Measurements from ENCODE around the gene PLEKHA6.

PLEKHA6 gene

GRCh38 chr1:204178487-204179281 lies 181.0 kb downstream of the PLEKHA6 start:
- Histone ChIP-seq H3K36me3 (ENCODE audit: insufficient read depth, low read length) (no peaks in the 10 kb centered on the region), H3K4me3 (ENCODE audit: low read length) (no peak overlapping the region), H3K4me1 (ENCODE audit: insufficient read depth, low read length) (no peaks in the 10 kb centered on the region), H3K9me3 (ENCODE audit: low read length) (no peaks in the 10 kb centered on the region), H2AFZ (ENCODE audit: low read depth, low read length) (no peak overlapping the region), H3K27me3 (ENCODE audit: insufficient read depth, low read length) (peaks cover 15% of the 10 kb centered on the region)

DNA sequence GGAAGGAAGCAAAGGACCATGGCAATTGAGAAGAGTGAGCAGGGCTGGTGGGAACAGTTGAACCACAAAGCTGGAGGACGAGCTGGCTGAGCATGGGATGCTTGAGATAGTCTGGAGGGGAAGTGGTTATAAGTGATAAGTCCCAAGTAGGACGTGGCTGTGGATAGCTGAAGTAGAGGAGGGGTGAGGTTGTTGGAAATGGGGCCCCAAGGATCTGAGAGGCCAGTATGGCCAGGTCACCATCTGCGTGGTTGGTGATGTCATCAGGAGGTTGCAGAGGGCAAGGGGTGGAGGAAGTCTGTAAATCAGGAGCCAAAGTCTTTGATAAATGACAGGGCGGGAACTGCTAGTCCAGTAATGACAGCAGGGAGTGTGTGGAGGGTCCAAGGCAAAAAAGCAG lies 182.6 kb downstream of the PLEKHA6 start:
- Histone ChIP-seq H3K27me3 (ENCODE audit: insufficient read depth, low read length) (peaks cover 15% of the 10 kb centered on the region), H3K36me3 (ENCODE audit: insufficient read depth, low read length) (no peaks in the 10 kb centered on the region), H3K9me3 (ENCODE audit: low read length) (peaks cover 3% of the 10 kb centered on the region), H2AFZ (ENCODE audit: low read depth, low read length) (no peak overlapping the region), H3K4me3 (ENCODE audit: low read length) (no peak overlapping the region), H3K4me1 (ENCODE audit: insufficient read depth, low read length) (no peaks in the 10 kb centered on the region)

GRCh38 chr1:204176049-204176448 lies 183.7 kb downstream of the PLEKHA6 start:
- Histone ChIP-seq H3K4me3 (ENCODE audit: low read length) (no peak overlapping the region), H2AFZ (ENCODE audit: low read depth, low read length) (no peak overlapping the region), H3K9me3 (ENCODE audit: low read length) (peaks cover 3% of the 10 kb centered on the region), H3K36me3 (ENCODE audit: insufficient read depth, low read length) (no peaks in the 10 kb centered on the region), H3K27me3 (ENCODE audit: insufficient read depth, low read length) (peaks cover 15% of the 10 kb centered on the region), H3K4me1 (ENCODE audit: insufficient read depth, low read length) (no peaks in the 10 kb centered on the region)

GRCh38 chr1:204174958-204175357 lies 184.8 kb downstream of the PLEKHA6 start:
- Histone ChIP-seq H3K4me1 (ENCODE audit: insufficient read depth, low read length) (no peaks in the 10 kb centered on the region), H3K27me3 (ENCODE audit: insufficient read depth, low read length) (peaks cover 6% of the 10 kb centered on the region), H3K4me3 (ENCODE audit: low read length) (no peak overlapping the region), H3K9me3 (ENCODE audit: low read length) (peaks cover 3% of the 10 kb centered on the region), H2AFZ (ENCODE audit: low read depth, low read length) (no peak overlapping the region), H3K36me3 (ENCODE audit: insufficient read depth, low read length) (no peaks in the 10 kb centered on the region)

DNA sequence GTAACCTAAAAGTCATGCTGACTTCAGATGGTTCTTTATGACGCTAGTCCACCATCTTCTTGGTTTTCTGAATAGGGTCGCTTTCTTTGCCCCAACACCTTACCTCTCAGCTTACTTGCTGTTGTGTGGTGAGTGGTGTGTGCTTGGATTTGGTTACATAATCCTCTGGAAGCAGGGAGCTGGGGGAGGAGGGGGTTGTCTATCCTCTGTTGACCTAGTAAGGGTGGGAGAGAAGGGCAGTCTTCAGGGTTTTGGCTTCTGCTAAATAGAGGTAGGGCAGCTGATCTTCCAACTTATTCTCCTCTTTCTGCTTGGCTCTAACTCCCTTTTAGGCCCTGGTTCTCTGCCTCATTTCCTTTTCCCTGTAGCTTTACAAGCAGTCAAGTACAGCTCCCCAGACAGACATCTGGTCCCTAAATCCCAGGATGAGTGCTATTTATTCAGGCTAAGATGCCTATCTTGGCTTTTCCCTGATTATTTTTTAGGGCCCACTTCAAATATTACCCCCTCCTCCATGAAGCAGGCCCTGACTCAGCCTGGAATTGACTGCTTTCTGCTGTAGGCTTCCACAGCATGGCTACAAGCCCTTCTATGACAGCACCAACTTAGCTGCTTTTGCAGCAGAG lies 187.2 kb downstream of the PLEKHA6 start:
- Histone ChIP-seq H3K4me1 (ENCODE audit: insufficient read depth, low read length) (no peaks in the 10 kb centered on the region), H3K4me3 (ENCODE audit: low read length) (no peak overlapping the region), H2AFZ (ENCODE audit: low read depth, low read length) (no peak overlapping the region), H3K9me3 (ENCODE audit: low read length) (peaks cover 3% of the 10 kb centered on the region), H3K36me3 (ENCODE audit: insufficient read depth, low read length) (no peaks in the 10 kb centered on the region), H3K27me3 (ENCODE audit: insufficient read depth, low read length) (peaks cover 5% of the 10 kb centered on the region)

- peaks cover 3% of the 10 kb centered on the region for H3K27me3 ChIP-seq (ENCODE audit: insufficient read depth, low read length)
- no peaks in the 10 kb centered on the region for H3K36me3 ChIP-seq (ENCODE audit: insufficient read depth, low read length)
- no peak overlapping the region for H3K4me3 ChIP-seq (ENCODE audit: low read length)
- no peak overlapping the region for H2AFZ ChIP-seq (ENCODE audit: low read depth, low read length)
- H3K4me1 ChIP-seq (ENCODE audit: insufficient read depth, low read length), result no peaks in the 10 kb centered on the region
- H3K9me3 ChIP-seq (ENCODE audit: low read length), result peaks cover 3% of the 10 kb centered on the region
These were observed 188.0 kb downstream of the PLEKHA6 start for GRCh38 chr1:204171751-204172178.

- peaks cover 3% of the 10 kb centered on the region for H3K9me3 ChIP-seq (ENCODE audit: low read length)
- H2AFZ ChIP-seq (ENCODE audit: low read depth, low read length), result no peak overlapping the region
- H3K4me3 ChIP-seq (ENCODE audit: low read length), result no peak overlapping the region
- H3K36me3 ChIP-seq (ENCODE audit: insufficient read depth, low read length), result no peaks in the 10 kb centered on the region
- H3K27me3 ChIP-seq (ENCODE audit: insufficient read depth, low read length), result peaks cover 10% of the 10 kb centered on the region
- H3K4me1 ChIP-seq (ENCODE audit: insufficient read depth, low read length), result no peaks in the 10 kb centered on the region
These were observed 189.1 kb downstream of the PLEKHA6 start for GRCh38 chr1:204170494-204171155.

DNA sequence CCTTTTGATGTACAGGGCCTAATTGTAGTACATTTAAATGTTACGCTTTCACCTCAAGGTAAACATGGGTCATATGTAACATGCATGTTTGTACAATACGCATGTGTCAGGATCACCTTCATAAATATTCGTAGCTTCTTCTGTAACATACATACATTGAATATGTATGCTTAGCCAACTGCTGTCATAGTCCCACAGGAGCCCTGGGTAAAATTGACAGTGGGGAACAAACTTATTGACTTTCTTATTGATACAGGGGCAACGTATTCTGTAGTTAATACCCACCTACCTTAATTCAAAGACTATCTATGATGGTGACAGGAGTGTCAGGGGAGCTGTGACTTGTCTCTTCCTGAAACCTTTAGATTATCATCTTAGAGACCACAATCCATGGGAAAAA lies 189.9 kb downstream of the PLEKHA6 start:
- H3K27me3 ChIP-seq (ENCODE audit: insufficient read depth, low read length), result peaks cover 7% of the 10 kb centered on the region
- H3K36me3 ChIP-seq (ENCODE audit: insufficient read depth, low read length), result no peaks in the 10 kb centered on the region
- H2AFZ ChIP-seq (ENCODE audit: low read depth, low read length), result no peak overlapping the region
- no peaks in the 10 kb centered on the region for H3K4me1 ChIP-seq (ENCODE audit: insufficient read depth, low read length)
- H3K9me3 ChIP-seq (ENCODE audit: low read length), result peaks cover 3% of the 10 kb centered on the region
- H3K4me3 ChIP-seq (ENCODE audit: low read length), result no peak overlapping the region

Measured in neuron (in vitro differentiated cells).